SK-N-MC (cell line): ENCODE data around the gene GCK.

Experiments used
- EZH2 ChIP-seq: fragments of 200-600 bp; sonication (generic); IDR thresholded peaks from one replicate; pipeline ENCODE4 v1.6.1; 2017; ENCODE audit warnings: antibody characterized with exemption
- POLR2AphosphoS5 ChIP-seq: IDR thresholded peaks from 2 replicates; pipeline ENCODE4 v1.6.1; 2012; ENCODE audit warnings: mild to moderate bottlenecking, low read depth, low read length, borderline replicate concordance

DNA sequence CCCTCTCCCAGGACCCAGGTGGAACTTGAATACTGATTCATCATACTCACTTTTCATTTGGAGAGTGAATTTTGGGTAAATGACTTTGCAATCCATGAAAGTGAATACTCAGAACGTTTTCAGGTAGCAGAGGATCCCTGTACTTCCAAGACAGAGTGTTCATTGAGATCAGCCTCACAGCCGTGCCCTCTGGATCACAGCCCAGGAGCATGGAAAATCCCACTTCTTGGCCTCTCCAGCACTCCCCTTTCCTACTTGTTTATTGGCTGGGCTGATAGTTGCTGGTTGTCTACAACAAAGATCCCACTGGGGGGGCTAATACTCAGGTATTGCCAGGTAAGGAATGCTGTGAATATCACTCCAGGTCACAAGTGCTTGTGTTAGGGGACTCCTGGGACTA lies 5.9 kb downstream of the GCK start:
- no peak for TF ChIP-seq EZH2
- TF ChIP-seq POLR2AphosphoS5: no peak
